Esophagus (tissue), 2 donors: Measurements from ENCODE around the gene FRMD4A. TPM values are rescaled to one million over a fixed set of nuclear protein-coding genes. Genes with fewer than 3 reads are reported as not detected.

Experiments used
- H3K27ac ChIP-seq, 2 donors: one replicate each; pipeline ENCODE4 v1.5.1; 2013; ENCODE audit warnings: low read depth in 2 of 2, mild to moderate bottlenecking in 2 of 2, inconsistent platforms in 1 of 2, low read length in 1 of 2, moderate library complexity in 1 of 2
- H3K27me3 ChIP-seq, 2 donors: one replicate each; pipeline ENCODE4 v1.6.1; 2013; ENCODE audit warnings: low read length in 2 of 2, control low read depth in 1 of 2, mild to moderate bottlenecking in 1 of 2; ENCODE audit not compliant: insufficient read depth in 2 of 2, control insufficient read depth in 1 of 2
- H3K36me3 ChIP-seq, 2 donors: one replicate each; pipeline ENCODE4 v1.6.1; 2013; ENCODE audit warnings: low read length in 1 of 2; ENCODE audit not compliant: control insufficient read depth in 2 of 2, insufficient read depth in 2 of 2
- H3K4me1 ChIP-seq, 2 donors: one replicate each; pipeline ENCODE4 v1.6.1; 2013; ENCODE audit warnings: low read length in 1 of 2; ENCODE audit not compliant: control insufficient read depth in 2 of 2, insufficient read depth in 2 of 2
- H3K4me3 ChIP-seq, 2 donors: one replicate each; pipeline ENCODE4 v1.5.1; 2013; ENCODE audit warnings: low read length in 2 of 2, mild to moderate bottlenecking in 2 of 2, low read depth in 1 of 2, moderate library complexity in 1 of 2
- H3K9me3 ChIP-seq, 2 donors: one replicate each; pipeline ENCODE4 v1.6.1; 2013; ENCODE audit warnings: mild to moderate bottlenecking in 2 of 2, low read depth in 1 of 2, low read length in 1 of 2, moderate library complexity in 1 of 2; ENCODE audit not compliant: control insufficient read depth in 2 of 2, insufficient read depth in 1 of 2
- WGBS, 2 donors: extraction: QIAGEN DNeasy Blood & Tissue Kit; methylation state at CpG; one replicate each; pipeline ENCODE4 v1.1.7; 2013; 5-methylcytosine and 5-hydroxymethylcytosine counted together
- polyA plus RNA-seq, 2 donors: library from polyadenylated mRNA; stranded (reverse); fragments of 200-250 nt; gene quantifications; one replicate each; pipeline ENCODE4 v1.2.3, GENCODE V29; 2013
- donor health status: healthy with polysubstance abuse.
- donor health status: Bipolar disorder and iron deficiency.

FRMD4A gene
- polyA plus RNA-seq, 2 donors, result 9.3 to 12.6 TPM

- H3K27me3 ChIP-seq, result peaks cover 0 to 4% of the 10 kb centered on the region in 2 donors
These were observed 3.2 kb downstream of the FRMD4A start for GRCh38 chr10:14327527-14327926.

GRCh38 chr10:14326581-14326980, 4.1 kb downstream of the FRMD4A start:
- Histone ChIP-seq H3K27ac (no peak overlapping the region), H3K4me1 (no peaks in the 10 kb centered on the region), H3K9me3 (peaks cover 0 to 5% of the 10 kb centered on the region in 2 donors), H3K36me3 (no peaks in the 10 kb centered on the region), H3K4me3 (no peak overlapping the region), H3K27me3 (peaks cover 0 to 4% of the 10 kb centered on the region in 2 donors)
- WGBS, 2 donors, result 75 to 78% methylated on average over 8 of the region's 8 CpGs

More at GRCh38 chr10:14327527-14327926, 3.2 kb downstream of the FRMD4A start:
- 62 to 66% methylated on average over 4 of the region's 4 CpGs for WGBS, 2 donors
- Histone ChIP-seq H3K36me3 (no peaks in the 10 kb centered on the region), H3K4me1 (no peaks in the 10 kb centered on the region), H3K4me3 (no peak overlapping the region), H3K9me3 (peaks cover 0 to 5% of the 10 kb centered on the region in 2 donors), H3K27ac (no peak overlapping the region)

- WGBS, 2 donors, result 32 to 46% methylated on average over 4 of the region's 4 CpGs
- Histone ChIP-seq H3K27ac (no peak overlapping the region), H3K4me1 (no peaks in the 10 kb centered on the region), H3K9me3 (peaks cover 0 to 5% of the 10 kb centered on the region in 2 donors), H3K36me3 (no peaks in the 10 kb centered on the region), H3K4me3 (no peak overlapping the region), H3K27me3 (peaks cover 0 to 4% of the 10 kb centered on the region in 2 donors)
These were observed 5.3 kb downstream of the FRMD4A start for GRCh38 chr10:14325325-14325955.

GRCh38 chr10:14322526-14323188, 8.1 kb downstream of the FRMD4A start:
- Histone ChIP-seq H3K9me3 (peaks cover 0 to 3% of the 10 kb centered on the region in 2 donors), H3K27ac (no peak overlapping the region), H3K4me3 (no peak overlapping the region), H3K4me1 (no peaks in the 10 kb centered on the region), H3K36me3 (no peaks in the 10 kb centered on the region), H3K27me3 (no peaks in the 10 kb centered on the region)
- WGBS, 2 donors, result 62 to 65% methylated on average over 5 of the region's 5 CpGs

GRCh38 chr10:14318007-14318406, 12.7 kb downstream of the FRMD4A start:
- H3K27ac ChIP-seq, result no peak overlapping the region
- H3K4me3 ChIP-seq, result no peak overlapping the region
- WGBS, 2 donors, result 71 to 79% methylated on average over 1 of the region's 1 CpG
- H3K27me3 ChIP-seq, result no peaks in the 10 kb centered on the region
- H3K36me3 ChIP-seq, result no peaks in the 10 kb centered on the region
- H3K4me1 ChIP-seq, result no peaks in the 10 kb centered on the region
- H3K9me3 ChIP-seq, result no peaks in the 10 kb centered on the region

- H3K4me1 ChIP-seq, result no peaks in the 10 kb centered on the region
- WGBS, 2 donors, result 82 to 87% methylated on average over 4 of the region's 4 CpGs
- H3K27me3 ChIP-seq, result no peaks in the 10 kb centered on the region
- H3K9me3 ChIP-seq, result no peaks in the 10 kb centered on the region
- H3K27ac ChIP-seq, result no peak overlapping the region
- H3K36me3 ChIP-seq, result no peaks in the 10 kb centered on the region
- no peak overlapping the region for H3K4me3 ChIP-seq
These were observed 18.7 kb downstream of the FRMD4A start for GRCh38 chr10:14312014-14312413.

- Histone ChIP-seq H3K9me3 (no peaks in the 10 kb centered on the region), H3K27ac (no peak overlapping the region), H3K4me1 (no peaks in the 10 kb centered on the region), H3K4me3 (no peak overlapping the region), H3K27me3 (no peaks in the 10 kb centered on the region), H3K36me3 (no peaks in the 10 kb centered on the region)
- 79 to 81% methylated on average over 6 of the region's 6 CpGs for WGBS, 2 donors
These were observed 19.3 kb downstream of the FRMD4A start for GRCh38 chr10:14311206-14311957.

- Histone ChIP-seq H3K4me1 (no peaks in the 10 kb centered on the region), H3K36me3 (no peaks in the 10 kb centered on the region), H3K4me3 (no peak overlapping the region), H3K9me3 (no peaks in the 10 kb centered on the region), H3K27me3 (no peaks in the 10 kb centered on the region), H3K27ac (no peak overlapping the region)
- WGBS, 2 donors, result 68 to 69% methylated on average over 10 of the region's 10 CpGs
These were observed 21.1 kb downstream of the FRMD4A start for GRCh38 chr10:14309593-14309992.

- Histone ChIP-seq H3K27ac (no peak overlapping the region), H3K4me1 (no peaks in the 10 kb centered on the region), H3K9me3 (no peaks in the 10 kb centered on the region), H3K27me3 (no peaks in the 10 kb centered on the region), H3K4me3 (no peak overlapping the region), H3K36me3 (no peaks in the 10 kb centered on the region)
- WGBS, 2 donors, result 50 to 56% methylated on average over 5 of the region's 5 CpGs
These were observed 24.5 kb downstream of the FRMD4A start for GRCh38 chr10:14306190-14306589.
